Astrocyte (in vitro differentiated cells and primary cell): ENCODE results near the gene FLT3. TPM values are rescaled to one million over a fixed set of nuclear protein-coding genes. Genes with fewer than 3 reads are reported as not detected.

Experiments
- DNase-seq: peaks from one replicate; pipeline ENCODE4 v3.0.0-alpha.2; 2010; ENCODE audit warnings: low read depth
- FAIRE-seq: peaks from 2 replicates; lab custom pipeline; 2011; peaks lifted over from hg19 to GRCh38; lab: Jason Lieb, UNC
- H2AFZ ChIP-seq: 2 replicates; pipeline ENCODE4 v1.6.0; 2012; ENCODE audit warnings: low read depth, low read length, inconsistent platforms
- H3K27ac ChIP-seq: 2 replicates; pipeline ENCODE4 v1.5.1; 2011; ENCODE audit warnings: low read depth, low read length, inconsistent platforms
- H3K27me3 ChIP-seq: 2 replicates; pipeline ENCODE4 v1.6.0; 2011; ENCODE audit warnings: low read length, inconsistent platforms; ENCODE audit not compliant: insufficient read depth
- H3K36me3 ChIP-seq: 2 replicates; pipeline ENCODE4 v1.5.1; 2011; ENCODE audit warnings: low read length, inconsistent platforms; ENCODE audit not compliant: insufficient read depth
- H3K4me1 ChIP-seq: 2 replicates; pipeline ENCODE4 v1.5.1; 2011; ENCODE audit warnings: low read length, inconsistent platforms; ENCODE audit not compliant: insufficient read depth
- H3K4me2 ChIP-seq: 2 replicates; pipeline ENCODE4 v1.6.0; 2012; ENCODE audit warnings: low read length, inconsistent platforms
- H3K4me3 ChIP-seq: 2 replicates; pipeline ENCODE4 v1.5.1; 2011; ENCODE audit warnings: low read depth, mild to moderate bottlenecking, low read length, inconsistent platforms; ENCODE audit not compliant: insufficient read depth
- H3K79me2 ChIP-seq: 2 replicates; pipeline ENCODE4 v1.6.0; 2012; ENCODE audit warnings: mild to moderate bottlenecking, low read length, inconsistent platforms; ENCODE audit not compliant: insufficient read depth
- H3K9ac ChIP-seq: 2 replicates; pipeline ENCODE4 v1.6.0; 2012; ENCODE audit warnings: mild to moderate bottlenecking, low read length, inconsistent platforms
- H3K9me3 ChIP-seq: 2 replicates; pipeline ENCODE4 v1.5.1; 2012; ENCODE audit warnings: low read depth, mild to moderate bottlenecking, low read length, inconsistent platforms; ENCODE audit not compliant: insufficient read depth
- H4K20me1 ChIP-seq: 2 replicates; pipeline ENCODE4 v1.6.0; 2012; ENCODE audit warnings: low read length, inconsistent platforms; ENCODE audit not compliant: insufficient read depth
- H3K27ac Mint-ChIP-seq: one replicate; pipeline ENCODE4 v1.8.0; 2021; ENCODE audit warnings: mild to moderate bottlenecking, mixed read lengths; ENCODE audit not compliant: unreplicated experiment
- H3K27me3 Mint-ChIP-seq: one replicate; pipeline ENCODE4 v1.8.0; 2021; ENCODE audit warnings: low read depth, mixed read lengths; ENCODE audit not compliant: unreplicated experiment
- H3K36me3 Mint-ChIP-seq: one replicate; pipeline ENCODE4 v1.8.0; 2021; ENCODE audit warnings: low read depth, mixed read lengths; ENCODE audit not compliant: unreplicated experiment
- H3K4me1 Mint-ChIP-seq: one replicate; pipeline ENCODE4 v1.8.0; 2021; ENCODE audit warnings: low read depth, mixed read lengths; ENCODE audit not compliant: unreplicated experiment
- H3K4me3 Mint-ChIP-seq: one replicate; pipeline ENCODE4 v1.8.0; 2021; ENCODE audit warnings: mild to moderate bottlenecking, moderate library complexity, mixed read lengths; ENCODE audit not compliant: unreplicated experiment
- H3K9me3 Mint-ChIP-seq: one replicate; pipeline ENCODE4 v1.8.0; 2021; ENCODE audit warnings: mild to moderate bottlenecking, mixed read lengths; ENCODE audit not compliant: unreplicated experiment
- CTCF ChIP-seq: IDR thresholded peaks from 2 replicates; pipeline ENCODE4 v1.5.1; 2011; ENCODE audit warnings: low read depth, mild to moderate bottlenecking, inconsistent platforms, low read length, moderate library complexity; ENCODE audit not compliant: insufficient read depth
- EZH2 ChIP-seq: IDR thresholded peaks from 2 replicates; pipeline ENCODE4 v1.6.1; 2012; ENCODE audit warnings: mild to moderate bottlenecking, low read length, inconsistent platforms; ENCODE audit not compliant: insufficient read depth
- total RNA-seq: library from RNA; stranded (reverse); gene quantifications from 2 replicates; pipeline ENCODE4 v1.2.1, GENCODE V29; 2021

Gene FLT3
- total RNA-seq, 1 donor from 2014 or later: not detected

DNA sequence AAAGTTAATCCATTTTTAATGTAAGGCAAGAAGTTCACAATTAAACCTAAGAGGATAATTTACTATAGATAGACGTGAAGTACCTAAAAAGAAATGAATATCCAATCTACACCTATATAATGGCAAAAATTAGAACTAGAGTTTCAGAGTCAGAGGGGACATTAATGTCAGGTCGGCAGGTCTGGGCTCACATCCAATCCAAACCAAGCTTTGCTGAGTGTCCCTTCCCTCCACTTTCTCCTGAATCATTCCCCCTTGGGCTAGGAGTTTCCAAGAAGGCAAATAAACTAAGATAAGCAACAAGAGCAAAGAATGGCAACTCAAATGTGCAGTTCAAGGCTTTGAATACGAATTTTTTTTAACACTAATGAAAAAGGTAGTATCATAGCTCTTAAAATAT, 2.9 kb downstream of the FLT3 start:
- no peak for DNase-seq
- H3K36me3 Mint-ChIP-seq: no peaks in the 10 kb centered on the region
- no peak overlapping the region for H3K4me3 ChIP-seq
- no peak overlapping the region for H3K27ac ChIP-seq
- H4K20me1 ChIP-seq: no peaks in the 10 kb centered on the region
- H3K36me3 ChIP-seq: no peaks in the 10 kb centered on the region
- peaks cover 48% of the 10 kb centered on the region for H3K27me3 Mint-ChIP-seq
- no peak overlapping the region for H2AFZ ChIP-seq
- no peak overlapping the region for H3K27ac Mint-ChIP-seq
- peaks cover 4% of the 10 kb centered on the region for H3K9me3 Mint-ChIP-seq
- peaks cover 38% of the 10 kb centered on the region for H3K27me3 ChIP-seq
- H3K79me2 ChIP-seq: no peaks in the 10 kb centered on the region
- no peaks in the 10 kb centered on the region for H3K9me3 ChIP-seq
- H3K4me1 ChIP-seq: no peaks in the 10 kb centered on the region
- no peak for TF ChIP-seq CTCF
- no peak for TF ChIP-seq EZH2
- FAIRE-seq: no peak
- H3K9ac ChIP-seq: no peak overlapping the region
- H3K4me3 Mint-ChIP-seq: no peak overlapping the region
- H3K4me1 Mint-ChIP-seq: no peaks in the 10 kb centered on the region
- H3K4me2 ChIP-seq: no peak overlapping the region

DNA sequence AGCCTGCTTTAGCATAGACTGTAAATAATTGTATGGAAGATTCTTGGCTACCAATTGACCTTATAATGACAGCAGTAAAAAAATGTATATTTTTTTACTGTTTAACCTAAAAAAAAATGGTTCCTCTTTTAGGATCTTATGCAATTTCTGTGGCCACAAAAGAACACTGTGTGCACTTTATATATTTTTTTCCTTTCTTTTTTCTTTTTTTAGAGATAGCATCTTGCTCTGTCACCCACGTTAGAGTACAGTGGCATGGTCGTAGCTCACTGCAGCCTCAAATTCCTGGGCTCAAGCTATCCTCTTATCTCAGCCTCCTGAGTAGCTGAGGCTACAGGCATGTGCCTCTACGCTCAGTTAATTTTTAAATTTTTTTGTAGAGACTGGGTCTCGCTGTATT, 6.1 kb downstream of the FLT3 start:
- Mint-ChIP-seq H3K9me3 (peaks cover 4% of the 10 kb centered on the region), H3K27me3 (peaks cover 34% of the 10 kb centered on the region), H3K4me1 (no peaks in the 10 kb centered on the region), H3K36me3 (no peaks in the 10 kb centered on the region), H3K27ac (no peak overlapping the region), H3K4me3 (no peak overlapping the region)
- Histone ChIP-seq H3K4me1 (no peaks in the 10 kb centered on the region), H3K4me3 (no peak overlapping the region), H3K27ac (no peak overlapping the region), H3K27me3 (peaks cover 16% of the 10 kb centered on the region), H4K20me1 (no peaks in the 10 kb centered on the region), H3K9me3 (no peaks in the 10 kb centered on the region), H3K4me2 (no peak overlapping the region), H2AFZ (no peak overlapping the region), H3K36me3 (no peaks in the 10 kb centered on the region), H3K9ac (no peak overlapping the region), H3K79me2 (no peaks in the 10 kb centered on the region)
- TF ChIP-seq EZH2 (no peak), CTCF (no peak)
- DNase-seq (no peak), FAIRE-seq (no peak)

GRCh38 chr13:28093881-28094280, 6.5 kb downstream of the FLT3 start:
- no peak for DNase-seq
- no peak overlapping the region for H3K27ac Mint-ChIP-seq
- Histone ChIP-seq H3K27me3 (peaks cover 11% of the 10 kb centered on the region), H3K27ac (no peak overlapping the region), H3K9me3 (no peaks in the 10 kb centered on the region), H3K4me3 (no peak overlapping the region), H3K36me3 (no peaks in the 10 kb centered on the region), H3K79me2 (no peaks in the 10 kb centered on the region), H4K20me1 (no peaks in the 10 kb centered on the region), H3K9ac (no peak overlapping the region), H2AFZ (no peak overlapping the region), H3K4me1 (no peaks in the 10 kb centered on the region), H3K4me2 (no peak overlapping the region)
- no peaks in the 10 kb centered on the region for H3K36me3 Mint-ChIP-seq
- peaks cover 31% of the 10 kb centered on the region for H3K27me3 Mint-ChIP-seq
- H3K9me3 Mint-ChIP-seq: peaks cover 3% of the 10 kb centered on the region
- TF ChIP-seq EZH2: no peak
- no peak for TF ChIP-seq CTCF
- FAIRE-seq: no peak
- no peaks in the 10 kb centered on the region for H3K4me1 Mint-ChIP-seq
- no peak overlapping the region for H3K4me3 Mint-ChIP-seq
